HepG2 (cell line): ENCODE data around the gene SLC45A1. TPM values are rescaled to one million over a fixed set of nuclear protein-coding genes. Genes with fewer than 3 reads are reported as not detected.

Experiments
- AGO2 ChIP-seq: fragments of 200-400 bp; formaldehyde crosslinking; optimal IDR thresholded peaks from 2 replicates; pipeline ENCODE3; 2017; ENCODE audit warnings: mild to moderate bottlenecking, low read depth, low read length, moderate library complexity
- AKAP8 ChIP-seq: sonication (generic); formaldehyde crosslinking; IDR thresholded peaks from 2 replicates; pipeline ENCODE4 v1.5.1; 2020; ENCODE audit warnings: mild to moderate bottlenecking, missing genetic modification reagents
- CREB1 ChIP-seq, 2 experiments: fragments of 450-650 bp in 1 of 2; IDR thresholded peaks; 2 replicates each; pipeline ENCODE4 v1.6.1; 2016 to 2017; ENCODE audit warnings: control low read depth in 1 of 2, mild to moderate bottlenecking in 1 of 2, missing compliant biosample characterization in 1 of 2, missing genetic modification characterization in 1 of 2
- DNMT1 ChIP-seq: sonication (generic); formaldehyde crosslinking; IDR thresholded peaks from 2 replicates; pipeline ENCODE4 v1.5.1; 2020; ENCODE audit warnings: mild to moderate bottlenecking, missing genetic modification reagents
- HNRNPLL ChIP-seq: fragments of 200-400 bp; formaldehyde crosslinking; IDR thresholded peaks from 2 replicates; pipeline ENCODE4 v1.6.1; 2017; ENCODE audit warnings: mild to moderate bottlenecking, low read depth, low read length; ENCODE audit not compliant: poor library complexity, severe bottlenecking
- POLR2A ChIP-seq, 2 experiments: IDR thresholded peaks; 2 replicates each; pipeline ENCODE4 v1.6.1; 2011; ENCODE audit warnings: low read depth in 2 of 2, low read length in 2 of 2, mild to moderate bottlenecking in 1 of 2, moderate library complexity in 1 of 2; ENCODE audit not compliant: insufficient read depth in 1 of 2
- POLR2AphosphoS5 ChIP-seq: IDR thresholded peaks from 2 replicates; pipeline ENCODE4 v1.6.1; 2012; ENCODE audit warnings: low read depth, low read length
- PRMT3 ChIP-seq: sonication (generic); formaldehyde crosslinking; IDR thresholded peaks from 2 replicates; pipeline ENCODE4 v1.8.1; 2022; ENCODE audit warnings: low read depth, mild to moderate bottlenecking, moderate library complexity, missing genetic modification reagents, borderline replicate concordance
- RARG ChIP-seq: sonication (generic); formaldehyde crosslinking; IDR thresholded peaks from 2 replicates; pipeline ENCODE4 v1.4.0; 2020; ENCODE audit warnings: low read depth, mild to moderate bottlenecking, missing genetic modification reagents
- SPEN ChIP-seq: sonication (generic); formaldehyde crosslinking; IDR thresholded peaks from 2 replicates; pipeline ENCODE4 v1.5.1; 2020; ENCODE audit warnings: low read depth, mild to moderate bottlenecking, missing genetic modification reagents
- ZBTB40 ChIP-seq, 2 experiments: fragments of 450-650 bp in 1 of 2; sonication (generic) in 1 of 2; formaldehyde crosslinking in 1 of 2; IDR thresholded peaks; 2 replicates each; pipeline versions ENCODE4 v1.6.1 to v1.8.0; 2016 to 2022; ENCODE audit warnings: antibody characterized with exemption in 1 of 2, mild to moderate bottlenecking in 1 of 2, missing genetic modification reagents in 1 of 2
- ZNF614 ChIP-seq: IDR thresholded peaks from 2 replicates; pipeline ENCODE4 v1.6.1; 2018; ENCODE audit warnings: missing biosample characterization, missing genetic modification reagents, inconsistent platforms, borderline replicate concordance
- ZNF619 ChIP-seq: sonication (generic); formaldehyde crosslinking; IDR thresholded peaks from 2 replicates; pipeline ENCODE4 v1.4.0; 2020; ENCODE audit warnings: mild to moderate bottlenecking, missing genetic modification reagents
- ZNF775 ChIP-seq: sonication (generic); formaldehyde crosslinking; IDR thresholded peaks from 2 replicates; pipeline ENCODE4 v1.4.0; 2020; ENCODE audit warnings: missing genetic modification reagents, mild to moderate bottlenecking, moderate library complexity, borderline replicate concordance
- polyA plus RNA-seq, 8 experiments: library from polyadenylated mRNA; depleted of rRNA in 3 of 8; stranded (reverse) in 7 of 8; unstranded in 1 of 8; fragments of >200 nt; fragmentation: Illumina TruSeq in 4 of 8; extraction: Trizol in 4 of 8; gene quantifications; 2 replicates each; pipeline versions ENCODE4 v1.2.1 to v1.2.3, GENCODE V29; 2011 to 2016; ENCODE audit warnings: low read depth in 4 of 8, missing spikeins in 1 of 8, mixed read lengths in 1 of 8; ENCODE audit not compliant: insufficient read depth in 1 of 8
- total RNA-seq, 5 experiments: library from RNA; depleted of rRNA; stranded (reverse); fragments of >200 nt; fragmentation: Illumina TruSeq; extraction: Trizol; gene quantifications; 2 replicates each; pipeline ENCODE4 v1.2.3, GENCODE V29; 2016; ENCODE audit warnings: low read depth in 1 of 5
- TF ChIP-seq, protein P1 (sequence below): sonication (generic); formaldehyde crosslinking; IDR thresholded peaks from 2 replicates; pipeline ENCODE4 v1.5.1; 2020; ENCODE audit warnings: mild to moderate bottlenecking, missing genetic modification reagents, moderate library complexity

Gene SLC45A1
- total and polyA plus RNA-seq, 2 of the 13 experiments (the other 11 are each of a cell fraction or from before 2014, with no cell fraction given): not detected

DNA sequence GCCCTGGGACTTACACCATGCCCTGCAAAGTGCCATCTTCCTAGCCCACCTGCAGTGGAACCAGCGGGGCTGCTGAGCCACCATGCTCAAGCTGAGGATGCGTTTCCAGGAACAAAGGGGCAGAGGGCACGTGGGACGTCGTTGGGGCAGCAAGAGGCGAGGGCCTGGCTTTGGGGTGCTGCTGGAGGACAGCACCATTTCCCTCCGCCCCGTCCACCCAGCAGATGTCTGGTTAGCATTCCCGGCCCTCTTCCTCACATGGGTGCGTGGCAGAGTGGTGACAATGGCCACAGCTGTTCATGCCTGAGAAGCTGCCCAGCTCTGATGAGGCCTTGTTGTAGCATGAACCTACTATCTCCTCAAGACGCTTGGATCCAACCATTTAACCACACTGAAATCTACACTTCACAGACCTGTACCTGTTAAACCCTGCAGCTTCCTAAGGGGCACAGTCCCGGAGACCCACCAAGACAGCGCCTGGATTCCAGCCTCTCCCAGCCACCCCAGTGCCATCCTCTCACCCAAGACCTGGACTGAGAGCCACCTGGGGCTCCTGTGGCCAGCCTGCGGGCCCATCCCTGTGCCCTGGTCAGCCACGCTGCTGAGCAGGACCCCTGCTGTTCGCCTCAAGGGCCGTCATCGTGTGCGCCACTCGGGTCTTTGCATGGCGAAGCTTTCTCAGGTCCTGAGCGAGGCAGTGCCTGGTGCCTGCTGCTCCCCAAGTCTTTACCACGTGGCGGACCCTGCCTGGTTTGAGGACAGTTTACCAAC lies 33.2 kb downstream of the SLC45A1 start (continued):
- TF ChIP-seq, protein P1, sequence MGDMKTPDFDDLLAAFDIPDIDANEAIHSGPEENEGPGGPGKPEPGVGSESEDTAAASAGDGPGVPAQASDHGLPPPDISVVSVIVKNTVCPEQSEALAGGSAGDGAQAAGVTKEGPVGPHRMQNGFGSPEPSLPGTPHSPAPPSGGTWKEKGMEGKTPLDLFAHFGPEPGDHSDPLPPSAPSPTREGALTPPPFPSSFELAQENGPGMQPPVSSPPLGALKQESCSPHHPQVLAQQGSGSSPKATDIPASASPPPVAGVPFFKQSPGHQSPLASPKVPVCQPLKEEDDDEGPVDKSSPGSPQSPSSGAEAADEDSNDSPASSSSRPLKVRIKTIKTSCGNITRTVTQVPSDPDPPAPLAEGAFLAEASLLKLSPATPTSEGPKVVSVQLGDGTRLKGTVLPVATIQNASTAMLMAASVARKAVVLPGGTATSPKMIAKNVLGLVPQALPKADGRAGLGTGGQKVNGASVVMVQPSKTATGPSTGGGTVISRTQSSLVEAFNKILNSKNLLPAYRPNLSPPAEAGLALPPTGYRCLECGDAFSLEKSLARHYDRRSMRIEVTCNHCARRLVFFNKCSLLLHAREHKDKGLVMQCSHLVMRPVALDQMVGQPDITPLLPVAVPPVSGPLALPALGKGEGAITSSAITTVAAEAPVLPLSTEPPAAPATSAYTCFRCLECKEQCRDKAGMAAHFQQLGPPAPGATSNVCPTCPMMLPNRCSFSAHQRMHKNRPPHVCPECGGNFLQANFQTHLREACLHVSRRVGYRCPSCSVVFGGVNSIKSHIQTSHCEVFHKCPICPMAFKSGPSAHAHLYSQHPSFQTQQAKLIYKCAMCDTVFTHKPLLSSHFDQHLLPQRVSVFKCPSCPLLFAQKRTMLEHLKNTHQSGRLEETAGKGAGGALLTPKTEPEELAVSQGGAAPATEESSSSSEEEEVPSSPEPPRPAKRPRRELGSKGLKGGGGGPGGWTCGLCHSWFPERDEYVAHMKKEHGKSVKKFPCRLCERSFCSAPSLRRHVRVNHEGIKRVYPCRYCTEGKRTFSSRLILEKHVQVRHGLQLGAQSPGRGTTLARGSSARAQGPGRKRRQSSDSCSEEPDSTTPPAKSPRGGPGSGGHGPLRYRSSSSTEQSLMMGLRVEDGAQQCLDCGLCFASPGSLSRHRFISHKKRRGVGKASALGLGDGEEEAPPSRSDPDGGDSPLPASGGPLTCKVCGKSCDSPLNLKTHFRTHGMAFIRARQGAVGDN (CRISPR knock-in tag): peak; percentile 39; the same call in 1 of the 2 replicates
- TF ChIP-seq RARG (CRISPR knock-in tag): no peak
- no peak for TF ChIP-seq ZNF775 (CRISPR knock-in tag)
- TF ChIP-seq ZBTB40 (IDR thresholded peaks at IDR 0.05): no peak
- no peak for TF ChIP-seq ZBTB40 (CRISPR knock-in tag; IDR thresholded peaks at IDR 0.05)
- no peak for TF ChIP-seq CREB1 (IDR thresholded peaks at IDR 0.05)
- TF ChIP-seq CREB1 (CRISPR knock-in tag; IDR thresholded peaks at IDR 0.05): no peak
- no peak for TF ChIP-seq SPEN
- peak in 1 of 2 experiments; percentile 34; a peak in 2 of 4 replicates for TF ChIP-seq POLR2A (IDR thresholded peaks at IDR 0.05; ENCODE audit: insufficient read depth in 1 of 2, low read depth in 2 of 2, low read length in 2 of 2)
- peak; percentile 96 for TF ChIP-seq AGO2
- no peak for TF ChIP-seq HNRNPLL
- 0 out of 2 replicates have a peak, but pooled peaks have one; percentile 44 for TF ChIP-seq PRMT3
- peak; percentile 71; the same call in 1 of the 2 replicates for TF ChIP-seq AKAP8 (CRISPR knock-in tag)
- peak; percentile 25 for TF ChIP-seq POLR2AphosphoS5
- TF ChIP-seq ZNF619 (CRISPR knock-in tag): no peak
- no peak for TF ChIP-seq ZNF614 (CRISPR knock-in tag)
- TF ChIP-seq DNMT1 (CRISPR knock-in tag): no peak
